H9 (cell line): ENCODE results near the gene GGCT. TPM values are rescaled to one million over a fixed set of nuclear protein-coding genes. Genes with fewer than 3 reads are reported as not detected.

Experiments
- DNase-seq: peaks from one replicate; pipeline ENCODE4 v3.0.0-alpha.2; 2017
- H2AFZ ChIP-seq: one replicate; pipeline ENCODE4 v1.6.1; 2013; ENCODE audit warnings: mild to moderate bottlenecking, low read length, control low read depth, moderate library complexity
- H2AK5ac ChIP-seq: 2 replicates; pipeline ENCODE4 v1.6.1; 2013; ENCODE audit warnings: low read length, control low read depth, mixed read lengths; ENCODE audit not compliant: insufficient read length
- H2BK120ac ChIP-seq: one replicate; pipeline ENCODE4 v1.6.1; 2013; ENCODE audit warnings: low read depth, mild to moderate bottlenecking, low read length, control low read depth, inconsistent platforms; ENCODE audit not compliant: poor library complexity, severe bottlenecking
- H2BK12ac ChIP-seq: 2 replicates; pipeline ENCODE4 v1.6.1; 2013; ENCODE audit warnings: low read length, control low read depth, mixed read lengths, low read depth; ENCODE audit not compliant: insufficient read length
- H2BK15ac ChIP-seq: 2 replicates; pipeline ENCODE4 v1.6.1; 2013; ENCODE audit warnings: low read depth, low read length, control low read depth
- H2BK20ac ChIP-seq: one replicate; pipeline ENCODE4 v1.6.1; 2013; ENCODE audit warnings: low read depth, mild to moderate bottlenecking, low read length, control low read depth, inconsistent platforms; ENCODE audit not compliant: poor library complexity, severe bottlenecking
- H2BK5ac ChIP-seq: 2 replicates; pipeline ENCODE4 v1.6.1; 2013; ENCODE audit warnings: low read length, control low read depth, mixed read lengths; ENCODE audit not compliant: insufficient read length
- H3K14ac ChIP-seq: 2 replicates; pipeline ENCODE4 v1.6.1; 2013; ENCODE audit warnings: low read length, control low read depth; ENCODE audit not compliant: insufficient read depth
- H3K18ac ChIP-seq: 2 replicates; pipeline ENCODE4 v1.6.1; 2013; ENCODE audit warnings: low read depth, mild to moderate bottlenecking, mixed read lengths, low read length, control low read depth; ENCODE audit not compliant: insufficient read length
- H3K23ac ChIP-seq: 2 replicates; pipeline ENCODE4 v1.6.1; 2013; ENCODE audit warnings: low read length, control low read depth, mixed read lengths, low read depth; ENCODE audit not compliant: insufficient read length
- H3K23me2 ChIP-seq: 2 replicates; pipeline ENCODE4 v1.6.1; 2013; ENCODE audit warnings: low read depth, mild to moderate bottlenecking, mixed read lengths, low read length, control low read depth; ENCODE audit not compliant: insufficient read length, poor library complexity, severe bottlenecking
- H3K27ac ChIP-seq: 2 replicates; pipeline ENCODE4 v1.5.1; 2013; ENCODE audit warnings: low read length, control low read depth, mixed read lengths, low read depth; ENCODE audit not compliant: insufficient read length
- H3K27me3 ChIP-seq: 2 replicates; pipeline ENCODE4 v1.6.1; 2013; ENCODE audit warnings: low read length, control low read depth, inconsistent platforms; ENCODE audit not compliant: insufficient read depth
- H3K4ac ChIP-seq: 2 replicates; pipeline ENCODE4 v1.6.1; 2013; ENCODE audit warnings: low read depth, mild to moderate bottlenecking, control low read depth, inconsistent platforms, low read length, moderate library complexity
- H3K4me1 ChIP-seq: 2 replicates; pipeline ENCODE4 v1.6.1; 2013; ENCODE audit warnings: low read length, control low read depth, inconsistent platforms; ENCODE audit not compliant: insufficient read depth
- H3K4me2 ChIP-seq: 2 replicates; pipeline ENCODE4 v1.6.1; 2013; ENCODE audit warnings: low read length, control low read depth, mixed read lengths; ENCODE audit not compliant: insufficient read length, insufficient read depth
- H3K56ac ChIP-seq: 2 replicates; pipeline ENCODE4 v1.6.1; 2013; ENCODE audit warnings: low read depth, mild to moderate bottlenecking, mixed read lengths, low read length, control low read depth; ENCODE audit not compliant: insufficient read length
- H3K79me1 ChIP-seq: 2 replicates; pipeline ENCODE4 v1.6.1; 2013; ENCODE audit warnings: low read depth, mild to moderate bottlenecking, moderate library complexity, low read length, control low read depth, inconsistent platforms; ENCODE audit not compliant: insufficient read depth, poor library complexity, severe bottlenecking
- H3K79me2 ChIP-seq: 2 replicates; pipeline ENCODE4 v1.6.1; 2013; ENCODE audit warnings: low read length, control low read depth, inconsistent platforms; ENCODE audit not compliant: insufficient read depth
- H3K9ac ChIP-seq: 2 replicates; pipeline ENCODE4 v1.6.1; 2013; ENCODE audit warnings: low read length, control low read depth, mixed read lengths; ENCODE audit not compliant: insufficient read length; ENCODE audit errors: extremely low read depth
- H3K9me3 ChIP-seq: one replicate; pipeline ENCODE4 v1.6.1; 2013; ENCODE audit warnings: low read depth, low read length, inconsistent platforms; ENCODE audit not compliant: control insufficient read depth
- H3T11ph ChIP-seq: one replicate; pipeline ENCODE4 v1.6.1; 2013; ENCODE audit warnings: mild to moderate bottlenecking, low read length, control low read depth, inconsistent platforms
- H4K20me1 ChIP-seq: one replicate; pipeline ENCODE4 v1.6.1; 2013; ENCODE audit not compliant: control insufficient read depth, insufficient read length, insufficient read depth
- H4K5ac ChIP-seq: 2 replicates; pipeline ENCODE4 v1.6.1; 2013; ENCODE audit warnings: low read depth, mild to moderate bottlenecking, mixed read lengths, low read length, control low read depth; ENCODE audit not compliant: insufficient read length
- H4K8ac ChIP-seq: replicated peaks from 2 replicates; pipeline ENCODE4 v1.6.1; 2013; ENCODE audit warnings: low read length, control low read depth, mixed read lengths, low read depth; ENCODE audit not compliant: insufficient read length
- H4K91ac ChIP-seq: 2 replicates; pipeline ENCODE4 v1.6.1; 2013; ENCODE audit warnings: low read depth, mild to moderate bottlenecking, moderate library complexity, mixed read lengths, low read length, control low read depth; ENCODE audit not compliant: insufficient read length
- H3K27ac Mint-ChIP-seq, 3 experiments: 2 replicates in 2 of 3; 3 replicates in 1 of 3; pipeline ENCODE4 v1.8.0; 2020 to 2021; ENCODE audit warnings: mixed read lengths in 3 of 3, mild to moderate bottlenecking in 1 of 3, moderate library complexity in 1 of 3
- H3K27me3 Mint-ChIP-seq: 2 replicates; pipeline ENCODE4 v1.8.0; 2021; ENCODE audit warnings: low read depth, mild to moderate bottlenecking, moderate library complexity, mixed read lengths
- H3K36me3 Mint-ChIP-seq, 3 experiments: 2 replicates in 2 of 3; 3 replicates in 1 of 3; pipeline ENCODE4 v1.8.0; 2020 to 2021; ENCODE audit warnings: low read depth in 3 of 3, mixed read lengths in 3 of 3; ENCODE audit not compliant: insufficient read depth in 1 of 3
- H3K4me1 Mint-ChIP-seq, 2 experiments: 2 replicates each; pipeline ENCODE4 v1.8.0; 2020; ENCODE audit warnings: mixed read lengths in 2 of 2
- H3K4me3 Mint-ChIP-seq, 2 experiments: 2 replicates in 1 of 2; 3 replicates in 1 of 2; pipeline ENCODE4 v1.8.0; 2020 to 2021; ENCODE audit warnings: mild to moderate bottlenecking in 2 of 2, mixed read lengths in 2 of 2, moderate library complexity in 1 of 2
- H3K9me3 Mint-ChIP-seq, 2 experiments: 2 replicates in 1 of 2; 3 replicates in 1 of 2; pipeline ENCODE4 v1.8.0; 2020; ENCODE audit warnings: mild to moderate bottlenecking in 2 of 2, mixed read lengths in 2 of 2, moderate library complexity in 1 of 2
- CTCF ChIP-seq: fragments of 200-600 bp; sonication (generic); conservative IDR thresholded peaks from 3 replicates; pipeline ENCODE4 v1.8.0; 2021; ENCODE audit warnings: antibody characterized with exemption, mild to moderate bottlenecking
- WGBS: extraction: QIAGEN DNeasy Blood & Tissue Kit; methylation state at CpG from one replicate; pipeline ENCODE4 v1.1.7; 2013; ENCODE audit warnings: missing lambda C conversion rate, low lambda C conversion rate, mixed read lengths; ENCODE audit not compliant: insufficient read length; ENCODE audit errors: extremely low coverage; 5-methylcytosine and 5-hydroxymethylcytosine counted together
- total RNA-seq: library from RNA; stranded (reverse); gene quantifications from 2 replicates; pipeline ENCODE4 v1.2.1, GENCODE V29; 2021

The GGCT gene
- total RNA-seq, 1 experiment from 2014 or later = 84.9 TPM

GRCh38 chr7:30467271-30467670 is 37.4 kb downstream of the GGCT start:
- no peak overlapping the region for H3K4me3 Mint-ChIP-seq

More at GRCh38 chr7:30467271-30467670, 37.4 kb downstream of the GGCT start:
- Mint-ChIP-seq H3K36me3 (no peaks in the 10 kb centered on the region), H3K27me3 (no peaks in the 10 kb centered on the region), H3K27ac (no peak overlapping the region; a peak in 2 of 7 replicates), H3K9me3 (no peaks in the 10 kb centered on the region), H3K4me1 (peaks cover 22 to 29% of the 10 kb centered on the region in 2 experiments)
- no peak overlapping the region for H3K56ac ChIP-seq
- no peak overlapping the region for H3T11ph ChIP-seq
- no peak overlapping the region for H4K8ac ChIP-seq
- H4K91ac ChIP-seq = no peak overlapping the region
- no peak overlapping the region for H3K9ac ChIP-seq
- H2AK5ac ChIP-seq = no peak overlapping the region
- no peak overlapping the region for H4K5ac ChIP-seq
- no peak overlapping the region for H2AFZ ChIP-seq
- no peak overlapping the region for H3K4me2 ChIP-seq
- WGBS = no CpG with 5 or more reads among the region's 4 CpGs
- DNase-seq = no peak
- no peak overlapping the region for H2BK120ac ChIP-seq
- no peaks in the 10 kb centered on the region for H3K27me3 ChIP-seq
- H3K18ac ChIP-seq = no peak overlapping the region
- no peaks in the 10 kb centered on the region for H3K23me2 ChIP-seq
- H3K79me2 ChIP-seq = no peaks in the 10 kb centered on the region
- H3K23ac ChIP-seq = no peak overlapping the region
- TF ChIP-seq CTCF = no peak
- no peaks in the 10 kb centered on the region for H3K79me1 ChIP-seq
- H2BK15ac ChIP-seq = no peak overlapping the region
- peaks cover 5% of the 10 kb centered on the region; the same call in 1 of the 2 replicates for H3K4me1 ChIP-seq
- H3K14ac ChIP-seq = no peak overlapping the region
- H2BK12ac ChIP-seq = no peak overlapping the region
- H2BK5ac ChIP-seq = no peak overlapping the region
- H3K27ac ChIP-seq = no peak overlapping the region
- H3K4ac ChIP-seq = no peak overlapping the region
- H3K9me3 ChIP-seq = no peaks in the 10 kb centered on the region
- H4K20me1 ChIP-seq = no peaks in the 10 kb centered on the region
- H2BK20ac ChIP-seq = no peak overlapping the region
